Occipital lobe (tissue), 2 donors: ENCODE data around the gene MLLT3. TPM values are rescaled to one million over a fixed set of nuclear protein-coding genes. Genes with fewer than 3 reads are reported as not detected.

Experiments used
- DNase-seq: peaks from one replicate; lab custom pipeline; 2025; lab: John Stamatoyannopoulos, UW
- total RNA-seq: library from RNA; depleted of rRNA; stranded (reverse); fragments of >200 nt; gene quantifications from one replicate; pipeline ENCODE4 v1.2.3, GENCODE V29; 2014

MLLT3 gene
- total RNA-seq, 1 donor from 2014 or later = 152 TPM

DNA sequence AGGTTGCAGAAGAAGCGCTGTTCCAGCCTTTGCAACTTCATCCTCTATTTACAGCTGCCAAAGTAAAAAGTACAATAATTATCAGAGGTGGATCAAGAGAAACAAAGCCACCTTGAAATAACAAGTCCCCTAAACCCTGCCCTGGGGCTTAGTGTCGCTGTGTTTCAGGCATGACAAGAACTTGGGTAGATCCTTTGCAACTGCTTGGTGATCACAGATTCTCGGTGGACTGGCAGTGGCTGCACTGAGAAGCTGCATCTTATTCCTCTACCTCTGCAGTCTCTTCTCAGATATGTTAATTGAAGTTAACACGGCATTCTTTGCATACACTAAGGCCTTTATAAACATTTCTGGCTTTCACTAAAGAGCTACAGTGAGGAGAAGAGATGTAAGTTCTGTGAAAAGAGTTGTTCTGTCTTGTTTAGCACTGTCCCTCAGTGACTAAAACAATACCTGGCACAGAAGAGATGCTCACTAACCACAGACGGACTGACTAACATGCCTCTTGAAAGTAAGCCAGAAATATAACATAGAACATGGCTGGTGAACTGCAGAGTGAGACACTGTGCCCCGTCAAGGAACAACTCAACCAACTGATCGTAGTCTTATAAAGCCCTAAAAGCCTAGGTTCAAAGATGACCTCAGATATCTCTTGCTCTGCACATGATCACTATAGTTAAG is 144.2 kb downstream of the MLLT3 start:
- DNase-seq = no peak

DNA sequence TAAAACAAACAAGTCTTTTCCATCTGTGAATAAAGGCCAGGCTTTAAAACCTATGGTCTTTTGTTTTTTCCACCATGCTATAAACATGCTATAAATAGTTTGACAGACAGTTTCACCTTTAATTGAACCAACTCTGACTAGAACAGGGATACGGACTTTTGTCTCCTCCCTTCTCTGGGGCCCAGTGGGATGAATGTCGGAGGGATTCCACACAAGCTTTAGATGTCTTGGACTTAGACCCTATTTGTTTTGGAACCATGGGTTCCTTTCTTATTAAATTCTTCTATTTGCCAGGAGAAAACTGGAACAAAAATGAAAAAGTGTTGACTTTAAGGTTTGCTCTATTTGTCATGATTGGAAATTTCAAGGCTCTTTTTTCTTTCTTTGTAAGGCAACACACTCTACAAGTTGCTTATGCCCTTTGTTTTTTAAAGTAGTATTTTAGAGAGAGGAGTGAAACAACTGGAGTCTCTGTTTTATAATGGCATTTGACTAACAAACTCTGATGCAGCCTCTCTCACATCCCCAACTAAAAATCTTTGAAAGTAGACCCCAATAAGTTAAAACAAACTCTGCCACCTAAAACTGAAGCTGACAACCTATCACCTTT is 145.3 kb downstream of the MLLT3 start:
- DNase-seq = no peak

DNA sequence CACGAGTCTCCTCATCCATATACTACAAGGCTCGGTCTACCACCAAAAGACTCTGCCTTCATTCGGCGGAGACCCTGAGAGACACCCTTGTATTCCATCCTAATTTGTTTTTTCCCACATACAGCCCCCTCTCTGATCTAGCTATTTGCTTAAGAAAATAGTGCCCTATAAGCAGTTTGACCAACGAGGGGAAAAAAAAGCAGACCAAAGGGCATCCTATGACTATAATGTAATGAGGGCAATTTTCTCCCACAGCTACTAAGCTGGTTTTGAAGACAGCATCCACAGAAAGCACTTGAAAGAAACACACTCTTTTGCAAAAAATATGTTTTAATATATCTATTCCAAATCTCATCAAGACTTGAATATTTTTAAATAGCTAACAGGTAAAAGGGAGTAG is 147.8 kb downstream of the MLLT3 start:
- DNase-seq = no peak

DNA sequence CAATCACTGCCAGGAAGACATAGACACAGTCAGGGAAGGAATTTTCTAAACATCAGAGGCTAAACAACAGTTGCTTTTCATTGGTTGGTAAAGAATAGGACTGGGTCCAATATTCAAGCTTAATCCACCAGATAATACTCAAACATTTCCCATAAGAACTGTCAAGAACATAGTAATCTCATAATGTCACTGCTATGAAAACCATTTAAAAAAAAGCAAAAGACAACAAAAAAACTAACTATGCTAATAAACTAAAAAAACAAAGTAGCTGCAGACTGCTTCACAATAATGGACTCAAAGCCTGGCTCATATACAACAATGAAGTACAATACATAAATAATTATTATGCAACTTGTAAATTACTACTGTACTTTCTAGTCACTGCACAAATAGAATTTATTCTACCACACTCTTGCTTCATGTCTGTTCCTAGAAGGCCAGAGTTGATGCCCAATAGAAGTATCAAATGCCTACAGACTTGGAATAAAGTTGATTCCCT is 148.7 kb downstream of the MLLT3 start:
- DNase-seq = no peak

DNA sequence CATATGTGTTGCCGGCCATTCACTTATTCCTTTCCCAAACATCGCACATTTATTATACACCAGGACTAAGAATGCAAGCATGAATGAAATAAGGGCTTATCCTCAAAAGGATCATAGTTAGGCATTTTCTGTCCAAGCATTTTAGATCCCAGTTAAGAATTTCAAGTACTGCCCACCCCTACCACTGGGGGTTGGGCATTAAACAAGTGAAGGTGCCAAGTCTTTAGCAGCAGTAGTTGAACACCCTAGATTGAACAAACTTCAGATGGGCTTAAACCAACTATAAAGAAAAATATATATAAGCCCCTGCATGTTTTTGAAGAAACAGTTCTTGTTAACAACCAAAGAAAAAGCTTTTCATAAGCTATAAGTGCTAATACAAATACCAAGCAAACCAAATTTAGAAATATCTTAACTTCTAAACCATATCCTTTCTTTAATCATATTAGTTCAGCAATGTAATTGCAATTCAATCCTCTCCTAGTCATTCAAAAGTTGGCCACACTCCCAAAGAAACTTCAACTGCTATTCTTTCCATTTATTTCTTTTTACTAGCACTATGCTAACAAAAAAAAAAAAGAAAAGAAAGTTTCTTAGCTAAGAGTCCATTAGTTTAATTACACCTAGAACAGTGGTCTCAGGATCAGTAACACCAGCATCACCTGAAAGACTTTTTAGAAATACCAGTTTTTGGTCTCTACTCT is 149.8 kb downstream of the MLLT3 start:
- no peak for DNase-seq

DNA sequence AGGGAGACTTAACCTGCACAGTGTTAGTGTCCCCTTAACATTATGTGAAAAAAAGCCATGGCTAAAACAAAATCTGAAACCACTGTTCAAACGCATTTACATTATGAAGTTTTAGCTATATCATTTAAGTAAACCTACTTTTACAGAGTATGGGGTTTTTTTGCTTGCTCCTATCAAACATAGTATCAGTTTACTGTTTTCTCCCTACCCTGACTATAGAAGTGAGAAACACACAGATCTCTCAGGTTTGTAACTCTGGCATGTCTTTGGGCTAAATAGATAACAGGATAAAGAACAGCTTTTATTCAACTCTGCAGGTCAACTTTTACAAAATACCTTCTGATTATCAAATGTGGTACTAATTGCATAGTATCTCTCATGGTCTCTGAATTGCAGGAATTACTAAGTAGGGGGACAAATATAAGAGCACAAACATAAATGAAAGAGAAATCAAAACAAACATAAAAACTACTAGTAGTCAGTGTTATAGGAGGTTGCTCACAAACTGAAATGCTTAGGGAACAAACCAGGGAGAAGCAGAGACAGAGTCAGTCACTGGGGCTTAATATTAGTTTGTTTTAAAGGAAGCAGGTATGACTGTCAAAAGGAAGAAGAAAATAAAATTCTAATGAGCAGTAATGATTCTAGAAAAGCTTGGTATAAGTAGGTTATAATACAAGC is 155.8 kb downstream of the MLLT3 start:
- no peak for DNase-seq

DNA sequence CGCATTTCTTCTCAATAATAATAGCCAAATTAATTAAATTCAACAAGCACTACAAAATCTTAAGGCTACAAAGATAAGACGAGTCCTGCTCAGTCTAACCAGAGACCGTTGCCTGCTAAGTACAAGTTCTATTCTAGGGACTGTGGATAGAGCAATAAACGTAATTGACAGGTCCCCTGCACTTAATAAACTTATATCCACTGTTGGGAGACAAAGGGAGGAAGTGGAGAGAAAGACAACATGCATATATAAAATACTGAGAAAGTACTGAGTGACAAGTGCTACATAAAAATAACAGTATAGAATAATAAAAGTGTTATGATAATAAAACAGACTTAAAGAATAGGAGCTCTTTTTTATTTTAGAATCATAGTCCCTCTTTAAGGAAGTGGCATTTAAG is 158.1 kb downstream of the MLLT3 start:
- no peak for DNase-seq

DNA sequence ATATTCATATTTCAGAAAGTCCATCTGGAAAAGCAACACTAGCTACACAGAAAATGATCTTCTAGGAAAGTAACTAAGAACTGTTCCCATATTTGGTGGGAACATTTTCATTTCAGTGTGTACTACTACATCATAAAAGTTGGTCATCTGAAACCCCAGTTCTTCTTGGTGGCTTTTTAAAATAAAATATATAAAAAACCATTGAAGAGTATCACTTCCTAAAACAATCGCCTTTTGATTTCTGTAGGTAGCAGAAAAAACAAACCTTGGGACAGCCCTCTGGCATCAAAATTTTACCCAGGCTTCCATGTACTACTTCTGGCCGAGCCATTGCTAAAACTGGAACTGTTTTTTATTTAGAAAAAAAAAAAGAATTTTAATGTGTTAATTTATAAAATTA is 158.5 kb downstream of the MLLT3 start:
- no peak for DNase-seq

DNA sequence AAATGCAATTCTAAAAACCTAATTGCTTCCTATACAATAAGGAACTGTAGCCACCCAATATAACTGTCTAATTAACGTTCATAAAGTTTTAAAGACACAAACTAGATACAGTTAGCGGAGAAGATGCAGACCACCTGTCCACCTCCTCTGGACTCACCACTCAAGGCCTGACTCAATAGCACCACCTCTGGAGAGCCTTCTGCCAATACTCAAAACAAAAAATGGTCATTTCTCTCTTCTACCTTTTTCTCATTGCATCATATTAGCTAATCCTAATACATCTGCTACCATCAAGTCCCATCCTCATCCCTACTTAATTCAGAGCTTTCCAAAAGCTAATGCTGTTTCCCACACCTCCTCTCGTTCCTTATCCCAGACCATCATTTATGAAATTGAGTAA is 159.9 kb downstream of the MLLT3 start:
- no peak for DNase-seq

DNA sequence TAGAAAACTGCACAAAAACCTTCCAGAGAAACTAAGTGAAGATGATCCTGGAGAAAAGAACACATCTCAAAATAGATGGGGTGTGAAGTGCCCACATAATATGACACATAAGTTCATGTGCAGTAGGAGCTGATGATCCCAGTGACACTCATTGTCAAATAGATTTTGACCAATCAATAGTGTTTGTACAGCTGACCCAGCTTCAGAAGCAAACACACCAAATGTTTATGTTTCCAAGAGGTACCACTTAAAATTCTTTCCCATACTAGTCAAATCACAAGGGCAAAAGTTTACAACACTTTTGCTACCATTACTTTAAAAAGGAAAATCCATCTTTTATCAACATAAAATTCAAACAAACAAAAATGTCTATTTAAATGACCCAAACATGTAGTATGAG is 175.0 kb downstream of the MLLT3 start:
- DNase-seq = no peak

DNA sequence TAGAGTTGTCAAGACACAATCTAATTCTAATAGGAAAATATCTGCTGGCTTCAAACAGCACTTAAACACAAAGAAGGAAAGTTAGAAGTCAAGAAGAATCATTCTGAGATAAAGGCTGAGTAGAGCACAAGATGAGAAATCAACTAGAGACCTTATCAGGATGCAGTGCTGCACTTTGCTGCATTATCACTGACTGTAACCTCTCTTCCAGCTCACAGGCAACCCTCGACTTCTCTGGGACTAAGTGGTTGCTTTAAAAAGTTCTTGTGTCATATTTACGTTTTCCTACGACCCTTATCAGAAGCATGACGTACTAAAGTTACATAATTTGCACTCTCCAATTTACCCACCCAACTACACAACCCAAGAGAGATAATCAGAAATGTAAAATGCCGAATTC is 176.1 kb downstream of the MLLT3 start:
- no peak for DNase-seq

DNA sequence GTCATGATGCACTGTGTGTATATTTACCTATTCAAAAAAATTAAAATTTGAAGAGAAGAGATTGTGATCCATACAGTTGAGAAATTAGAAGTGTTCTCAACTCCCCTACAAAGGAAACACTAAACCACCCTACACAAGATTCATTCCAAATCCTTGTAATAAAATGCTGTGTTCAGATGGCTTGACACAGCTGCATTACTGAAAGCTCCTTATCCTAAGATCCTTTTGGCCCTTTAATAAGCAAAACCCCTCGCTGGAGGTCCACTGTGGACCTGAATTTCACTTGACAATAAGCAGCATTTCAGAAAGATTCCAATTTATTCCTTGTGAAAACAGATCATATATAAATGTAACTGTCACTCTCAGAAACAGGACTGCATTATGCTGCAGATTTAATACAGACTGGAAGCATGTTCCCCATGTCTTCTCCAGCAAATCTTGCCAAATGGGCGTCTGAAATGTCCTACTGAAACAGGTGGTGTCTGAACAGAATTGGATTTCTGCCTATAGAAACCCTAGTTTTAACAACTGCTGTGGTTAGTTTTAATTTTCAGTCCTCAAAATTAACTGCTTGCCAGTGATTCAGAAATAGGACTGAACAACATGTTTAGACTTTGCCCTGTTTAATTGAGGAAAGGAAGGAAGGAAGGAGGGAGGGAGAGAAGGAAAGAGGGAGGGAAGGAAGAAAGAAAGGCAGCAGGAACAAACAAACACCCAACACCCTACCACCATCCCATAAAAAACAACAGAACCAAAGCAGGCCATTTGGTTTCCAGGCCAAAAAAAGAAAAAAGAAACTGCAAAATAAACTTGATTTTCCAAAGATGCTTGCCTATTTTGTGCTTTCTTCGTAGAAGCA is 179.6 kb downstream of the MLLT3 start:
- DNase-seq = no peak

DNA sequence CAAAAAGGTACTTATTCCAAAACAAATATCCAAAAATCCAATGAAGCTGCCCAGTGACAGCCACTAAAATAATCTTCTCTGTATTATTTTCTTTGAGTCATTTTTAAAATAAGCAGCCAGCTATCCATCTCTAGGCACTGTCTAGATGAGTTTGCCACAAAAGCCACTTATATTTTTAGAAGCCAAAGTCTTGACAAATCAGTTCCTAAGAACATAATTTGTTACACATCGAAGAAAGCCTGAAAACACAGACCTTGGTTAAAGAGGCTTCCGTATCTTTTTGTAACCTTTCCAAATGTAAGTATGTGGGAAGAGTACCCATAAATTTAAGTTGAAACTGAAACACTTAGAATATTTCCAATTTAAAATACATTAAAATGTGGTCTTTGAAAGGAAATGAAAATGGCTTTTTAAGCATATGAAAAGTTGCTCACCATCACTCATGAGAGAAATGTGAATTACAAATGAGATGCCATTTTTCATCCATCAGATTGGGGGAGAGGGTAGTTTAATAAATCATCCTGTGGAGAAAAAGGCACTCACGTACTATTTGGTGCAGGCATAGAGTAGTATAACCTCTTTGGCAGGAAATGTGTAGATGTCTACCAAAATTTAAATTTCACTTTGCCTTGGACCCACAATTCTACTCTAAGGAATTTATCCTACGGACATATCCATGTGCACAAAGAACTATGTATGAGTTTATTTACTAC is 180.4 kb downstream of the MLLT3 start:
- DNase-seq = no peak

DNA sequence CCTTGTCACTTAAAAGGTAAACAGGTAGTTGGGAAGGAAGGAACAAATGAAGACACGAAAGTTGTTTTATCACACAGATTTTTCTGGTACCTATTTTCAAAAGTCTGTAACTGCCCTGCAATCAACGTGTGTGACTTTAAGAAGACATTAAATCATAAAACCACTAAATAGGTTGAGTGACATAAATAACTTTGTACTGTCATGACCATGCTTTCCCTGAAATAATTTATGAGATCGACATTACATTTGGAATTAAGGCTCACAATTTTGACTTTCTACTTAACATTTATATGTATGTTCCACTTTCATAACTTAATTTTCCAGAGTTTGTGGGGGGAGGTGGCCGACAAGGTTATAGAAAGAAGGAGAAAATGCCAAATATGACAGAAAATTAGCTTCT is 181.1 kb downstream of the MLLT3 start:
- no peak for DNase-seq

DNA sequence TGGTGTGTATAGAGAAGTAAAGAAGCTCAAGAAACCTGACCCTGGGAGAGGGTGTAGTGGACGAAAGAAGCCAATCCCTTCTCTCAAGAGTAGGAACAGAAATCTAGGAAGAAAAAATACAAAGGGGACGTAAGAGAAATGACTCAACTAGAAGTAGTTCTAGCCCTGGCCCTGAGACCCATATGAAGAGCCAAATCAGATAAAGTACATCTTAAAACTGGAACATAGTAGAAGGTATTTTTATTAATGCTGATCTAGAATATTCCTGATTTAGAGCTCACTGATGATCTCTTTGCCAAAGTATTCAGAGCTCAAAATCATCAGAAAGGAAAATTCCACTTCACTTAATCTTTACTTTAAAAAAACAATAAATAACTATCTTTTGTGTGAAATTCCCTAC is 184.8 kb downstream of the MLLT3 start:
- no peak for DNase-seq

DNA sequence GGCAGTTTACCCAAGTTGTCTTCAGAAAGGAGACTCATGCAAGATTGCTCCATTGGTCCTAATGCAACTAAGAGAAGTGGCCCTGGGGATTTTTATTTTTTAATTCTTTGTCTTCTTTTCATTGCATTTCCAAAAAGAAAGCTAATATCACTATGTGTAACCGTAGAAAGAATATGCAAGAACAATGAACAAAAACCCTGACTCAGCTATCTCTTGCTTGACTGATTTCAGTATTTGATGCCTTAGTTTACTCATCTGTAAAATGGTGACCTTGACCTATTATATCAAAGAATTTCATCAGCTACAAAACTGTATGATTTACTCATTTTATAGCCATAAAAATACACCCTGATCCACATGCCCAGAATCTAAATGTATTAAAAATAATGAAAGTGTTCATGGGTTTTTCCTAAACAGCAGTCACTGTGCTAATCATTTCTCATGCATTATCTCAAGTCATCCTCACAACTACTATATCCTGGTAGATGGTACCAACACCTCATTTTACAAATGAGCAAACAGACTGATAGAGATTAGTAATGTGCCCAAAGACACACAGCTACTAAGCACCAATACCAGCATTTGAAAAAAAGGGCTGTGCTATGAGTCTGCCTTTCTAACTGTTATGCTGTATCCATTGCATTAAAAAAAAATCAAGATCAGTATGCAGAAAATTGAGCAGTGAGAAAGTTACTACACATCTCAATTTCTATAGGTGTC is 185.7 kb downstream of the MLLT3 start:
- DNase-seq = no peak

DNA sequence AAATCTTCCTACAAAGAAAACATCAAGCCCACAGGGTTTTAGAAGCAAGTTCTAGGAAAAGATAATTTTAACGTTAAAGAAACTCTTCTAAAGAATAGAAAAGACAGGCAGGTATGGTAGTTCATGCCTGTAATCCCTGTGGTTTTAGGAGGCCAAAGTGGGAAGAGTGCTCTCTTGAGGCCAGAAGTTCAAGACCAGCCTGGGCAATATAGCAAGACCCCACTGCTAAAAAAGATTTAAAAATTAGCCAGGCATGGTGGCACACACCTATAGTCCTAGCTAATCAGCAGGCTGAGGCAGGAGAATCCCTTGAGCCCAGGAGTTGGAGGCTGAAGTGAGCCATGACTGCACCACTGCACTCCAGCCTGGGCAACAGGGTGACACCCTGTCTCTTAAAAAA is 193.3 kb downstream of the MLLT3 start:
- no peak for DNase-seq

DNA sequence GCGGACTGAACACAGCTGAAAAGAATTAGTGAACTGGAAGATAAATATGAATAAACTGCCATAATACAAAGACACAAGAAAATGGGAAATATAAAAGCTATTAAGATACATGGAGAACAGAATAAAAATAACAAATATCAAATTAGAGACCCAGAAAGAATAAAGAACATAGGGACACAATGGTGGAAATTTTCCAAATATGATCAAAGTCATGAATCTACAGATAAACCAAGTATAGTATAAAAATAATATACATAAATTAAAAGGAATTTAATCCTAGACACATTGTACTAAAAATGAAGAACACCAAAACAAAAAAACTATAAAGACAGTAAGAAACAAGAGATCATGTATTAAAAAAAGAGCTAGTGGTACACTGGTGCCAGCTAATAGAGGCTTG is 194.9 kb downstream of the MLLT3 start:
- DNase-seq = no peak

DNA sequence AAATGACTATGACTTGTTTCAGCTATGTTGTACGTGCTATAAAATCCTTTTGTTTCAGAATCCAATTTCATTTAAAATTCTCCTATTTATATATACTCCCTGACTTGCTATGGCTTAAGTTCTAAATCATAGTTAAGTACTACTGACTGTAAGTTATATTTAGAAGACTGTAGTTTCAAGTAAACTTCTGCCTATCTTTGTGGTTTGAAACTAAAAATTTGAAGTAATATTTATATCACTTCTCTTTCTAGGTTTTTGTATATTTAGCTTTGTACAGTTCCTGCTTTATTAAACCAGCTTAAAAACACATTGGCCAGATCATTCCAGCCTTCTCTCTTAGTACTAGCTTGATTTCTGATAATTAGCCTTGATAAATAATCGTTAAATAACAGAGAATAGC is 196.3 kb downstream of the MLLT3 start:
- no peak for DNase-seq

DNA sequence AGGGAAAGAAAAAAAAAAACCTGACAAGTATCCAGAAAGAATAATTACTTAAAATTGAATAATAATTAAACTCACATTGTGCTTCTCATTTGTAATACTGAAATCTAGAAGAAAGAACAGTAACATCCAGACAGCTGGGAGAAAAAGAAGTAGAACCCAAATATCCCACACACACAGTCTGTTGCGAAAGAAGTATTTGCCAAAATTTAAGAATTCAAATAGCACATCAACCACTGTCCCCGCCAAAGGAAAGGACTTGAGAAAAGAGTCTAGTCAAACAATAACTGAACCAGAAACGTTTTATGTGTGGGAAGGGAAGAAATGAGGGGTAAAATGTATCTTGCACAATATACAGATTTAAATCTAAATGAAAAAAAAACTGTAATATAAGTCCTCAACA is 202.8 kb downstream of the MLLT3 start:
- DNase-seq = no peak
